D721Med (cell line): ENCODE results near the gene SLC48A1.

Source experiments
- DNase-seq: peaks from one replicate; pipeline ENCODE4 v3.0.0; 2011; ENCODE audit warnings: low spot score; ENCODE audit not compliant: insufficient read length
- FAIRE-seq: peaks from 2 replicates; lab custom pipeline; 2011; peaks lifted over from hg19 to GRCh38; lab: Jason Lieb, UNC
- TF ChIP-seq, protein P1 (sequence below): IDR thresholded peaks from 2 replicates; pipeline ENCODE4 v1.5.1; 2012; ENCODE audit warnings: mild to moderate bottlenecking, control low read depth; ENCODE audit not compliant: insufficient read depth; ENCODE audit errors: missing control alignments

The SLC48A1 gene

DNA sequence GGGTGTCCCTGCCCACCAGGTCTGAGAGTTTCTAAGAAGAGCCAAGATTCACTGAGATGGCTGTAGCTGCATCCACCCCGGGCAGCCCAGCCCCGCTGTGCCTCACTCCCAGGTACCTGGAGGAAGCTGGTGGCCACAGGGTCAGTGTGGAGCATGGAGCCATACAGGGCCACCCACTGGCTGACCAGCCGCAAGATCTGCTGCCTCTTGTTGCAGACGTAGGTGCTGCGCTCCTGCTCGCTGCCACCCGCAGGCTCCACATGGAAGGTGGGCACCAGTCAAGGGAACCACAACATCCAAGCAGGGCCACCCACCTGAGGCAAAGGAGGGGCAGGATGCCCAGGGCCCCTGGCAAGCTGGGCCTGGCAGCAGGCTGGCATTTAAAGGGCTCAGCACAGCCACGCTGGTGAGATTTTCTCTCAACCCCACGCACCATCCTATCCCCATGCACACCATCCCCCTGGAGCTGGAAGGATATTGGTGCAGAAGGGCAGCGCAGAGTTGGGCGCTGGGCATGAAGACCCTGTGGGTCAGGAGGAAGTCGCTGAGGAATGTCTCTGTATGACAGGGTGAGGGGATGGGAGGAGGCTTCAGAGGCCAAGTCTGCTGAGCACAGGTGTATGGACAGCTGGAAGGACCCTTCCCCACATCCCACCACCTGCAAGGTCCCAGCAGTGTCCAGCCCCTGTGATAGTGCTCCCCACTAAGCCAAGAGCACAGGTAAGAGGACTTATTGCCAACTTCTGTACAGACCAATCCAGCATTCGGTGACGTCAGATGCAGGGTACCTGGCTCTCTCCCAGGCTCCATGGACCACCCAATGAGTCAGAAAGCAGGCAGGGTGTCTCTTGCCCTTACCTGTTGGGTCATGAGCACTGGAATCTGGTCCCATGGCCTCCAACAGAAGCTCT is 25.2 kb upstream of the SLC48A1 start:
- FAIRE-seq (no peak), DNase-seq (no peak)
- TF ChIP-seq, protein P1, sequence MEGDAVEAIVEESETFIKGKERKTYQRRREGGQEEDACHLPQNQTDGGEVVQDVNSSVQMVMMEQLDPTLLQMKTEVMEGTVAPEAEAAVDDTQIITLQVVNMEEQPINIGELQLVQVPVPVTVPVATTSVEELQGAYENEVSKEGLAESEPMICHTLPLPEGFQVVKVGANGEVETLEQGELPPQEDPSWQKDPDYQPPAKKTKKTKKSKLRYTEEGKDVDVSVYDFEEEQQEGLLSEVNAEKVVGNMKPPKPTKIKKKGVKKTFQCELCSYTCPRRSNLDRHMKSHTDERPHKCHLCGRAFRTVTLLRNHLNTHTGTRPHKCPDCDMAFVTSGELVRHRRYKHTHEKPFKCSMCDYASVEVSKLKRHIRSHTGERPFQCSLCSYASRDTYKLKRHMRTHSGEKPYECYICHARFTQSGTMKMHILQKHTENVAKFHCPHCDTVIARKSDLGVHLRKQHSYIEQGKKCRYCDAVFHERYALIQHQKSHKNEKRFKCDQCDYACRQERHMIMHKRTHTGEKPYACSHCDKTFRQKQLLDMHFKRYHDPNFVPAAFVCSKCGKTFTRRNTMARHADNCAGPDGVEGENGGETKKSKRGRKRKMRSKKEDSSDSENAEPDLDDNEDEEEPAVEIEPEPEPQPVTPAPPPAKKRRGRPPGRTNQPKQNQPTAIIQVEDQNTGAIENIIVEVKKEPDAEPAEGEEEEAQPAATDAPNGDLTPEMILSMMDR = no peak

DNA sequence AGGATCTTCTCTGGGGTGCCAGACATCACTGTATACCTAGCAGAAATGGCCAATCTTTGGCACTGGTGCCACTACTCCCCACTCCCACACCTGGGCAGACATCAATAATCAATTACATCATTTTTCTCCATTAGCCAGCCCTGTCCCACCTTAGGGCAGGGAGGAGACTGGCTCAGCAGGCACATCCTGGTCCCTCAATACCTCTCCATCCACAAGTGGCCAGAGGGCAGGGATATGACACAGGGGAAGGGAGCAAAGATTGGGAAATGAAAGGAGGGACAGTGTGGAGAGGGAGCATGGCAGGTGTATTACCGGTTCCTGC is 24.6 kb upstream of the SLC48A1 start:
- FAIRE-seq = no peak
- no peak for DNase-seq
- TF ChIP-seq, protein P1 = no peak

DNA sequence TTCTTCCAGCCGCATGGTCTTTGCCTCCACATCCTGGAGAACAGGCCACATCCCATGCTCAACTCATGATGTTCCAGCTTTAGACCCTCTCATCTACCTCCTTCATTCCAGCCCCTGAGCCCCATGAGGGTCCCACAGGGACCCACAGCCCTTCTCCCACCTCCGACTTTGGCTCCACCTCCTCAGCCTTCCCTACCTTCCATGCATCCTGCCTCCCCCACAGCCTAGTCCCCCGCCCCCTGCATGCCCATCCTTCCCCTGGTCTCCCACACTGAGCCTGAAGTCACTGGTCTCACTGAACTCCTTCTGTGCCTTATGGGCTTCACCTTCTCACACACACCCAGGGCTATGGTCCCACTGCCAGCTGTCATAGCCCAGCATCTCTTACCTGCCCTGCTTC is 24.1 kb upstream of the SLC48A1 start:
- FAIRE-seq = no peak
- TF ChIP-seq, protein P1 = no peak
- DNase-seq = no peak

DNA sequence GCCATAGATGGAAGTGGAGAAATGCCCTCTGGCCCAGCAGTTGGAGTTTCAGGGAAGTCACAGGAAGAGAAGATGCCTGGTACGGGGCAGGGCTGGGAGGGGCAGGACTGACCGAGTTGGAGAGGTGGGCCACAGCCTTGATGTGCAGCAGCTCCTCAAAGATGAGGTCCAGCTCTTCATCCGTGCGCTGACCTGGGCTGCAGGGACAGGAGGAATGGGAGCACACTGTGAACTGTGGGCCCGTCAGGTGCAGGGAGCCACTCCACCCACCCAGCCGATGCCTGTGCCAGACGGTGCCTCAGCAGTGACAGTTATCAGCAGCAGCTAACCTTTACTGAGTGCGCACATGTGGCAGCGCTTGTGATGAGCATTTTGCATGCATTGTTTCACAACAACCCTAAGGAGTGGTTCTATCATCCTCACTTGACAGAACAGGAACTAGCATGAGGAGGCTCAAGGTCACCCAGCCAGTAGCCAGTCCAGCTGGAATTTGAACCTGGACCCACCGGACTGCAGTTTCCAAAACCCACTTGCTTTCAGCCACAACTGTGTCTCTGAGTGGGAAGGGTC is 22.7 kb upstream of the SLC48A1 start:
- FAIRE-seq (no peak), DNase-seq (no peak)
- TF ChIP-seq, protein P1 = no peak

DNA sequence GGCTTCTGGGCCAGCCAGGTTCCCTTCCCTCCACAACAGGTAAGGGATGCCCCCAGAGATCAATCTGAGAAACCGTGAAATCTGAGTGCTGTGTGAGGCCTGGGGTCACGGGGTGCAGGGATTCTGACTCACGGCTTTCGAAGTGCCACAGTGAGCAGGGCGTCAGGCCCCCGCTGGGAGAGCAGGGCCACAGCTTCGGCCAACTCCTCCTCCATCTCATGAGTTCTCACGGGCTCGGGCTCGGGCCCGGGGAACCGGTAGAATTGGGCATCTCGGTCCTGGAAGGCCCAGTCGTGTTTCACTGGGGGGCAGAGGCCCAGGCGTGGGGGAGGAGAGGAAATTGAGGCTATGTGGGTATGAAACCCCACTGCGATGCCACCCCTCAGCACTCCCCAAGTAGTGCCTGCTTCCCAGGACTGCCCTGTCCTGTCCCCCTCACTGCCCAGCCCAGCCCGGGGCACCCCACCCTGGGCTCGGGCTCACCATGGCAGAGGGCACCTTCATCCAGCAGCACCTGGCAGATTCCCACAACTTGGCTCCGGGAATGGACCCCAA is 22.0 kb upstream of the SLC48A1 start:
- no peak for FAIRE-seq
- DNase-seq = no peak
- TF ChIP-seq, protein P1 = no peak

DNA sequence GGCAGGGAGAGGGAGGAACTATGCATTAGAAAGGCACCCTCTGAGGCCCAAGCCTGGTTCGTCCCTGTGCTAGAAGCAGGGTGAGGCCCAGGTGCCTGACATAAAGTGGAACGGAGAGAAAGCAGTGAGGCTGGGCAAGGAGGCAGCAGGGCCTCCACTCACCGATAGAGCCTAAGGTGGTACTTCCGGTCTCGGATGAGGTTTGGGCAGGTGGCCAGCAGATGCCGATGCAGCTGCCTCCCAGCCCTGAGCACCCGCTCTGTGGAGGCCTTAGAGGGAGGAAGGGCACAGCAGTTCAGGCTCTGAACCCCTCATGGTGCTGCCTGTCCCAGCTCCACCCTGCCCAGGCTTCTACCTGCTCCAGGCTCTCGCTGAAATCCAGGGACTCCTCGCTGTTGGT is 21.5 kb upstream of the SLC48A1 start:
- FAIRE-seq (no peak), DNase-seq (no peak)
- TF ChIP-seq, protein P1 = no peak

DNA sequence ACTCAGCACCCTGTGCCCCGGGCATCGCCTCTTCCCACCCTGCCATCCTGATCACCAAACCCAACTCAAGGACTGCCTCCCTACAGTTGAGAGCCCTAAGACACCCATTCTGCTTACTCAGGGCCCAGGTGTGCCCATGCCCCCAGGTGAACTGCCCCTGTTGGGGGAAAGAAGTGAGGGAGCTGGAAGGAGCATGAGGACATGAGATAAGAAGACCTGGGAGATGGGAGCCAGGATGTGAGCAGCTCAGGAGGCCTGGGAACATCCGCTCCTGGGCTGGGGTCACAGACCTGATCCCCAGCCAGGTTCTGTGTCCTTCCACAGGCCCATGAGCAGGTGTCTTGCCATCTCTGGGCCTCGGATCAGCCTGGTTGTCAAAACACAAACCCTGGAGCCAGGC is 20.9 kb upstream of the SLC48A1 start:
- DNase-seq = no peak
- TF ChIP-seq, protein P1 = no peak
- FAIRE-seq = no peak
